Prostate gland (tissue), 2 donors: ENCODE data around the gene MS4A6A.

Experiments used
- POLR2A ChIP-seq: fragments of 450-650 bp; IDR thresholded peaks from one replicate; pipeline ENCODE4 v1.6.1; 2016; ENCODE audit warnings: antibody characterized with exemption, mild to moderate bottlenecking
- POLR2AphosphoS5 ChIP-seq: sonication (generic); formaldehyde crosslinking; IDR thresholded peaks from one replicate; pipeline ENCODE4 v1.6.1; 2017; ENCODE audit warnings: antibody characterized with exemption
- TF ChIP-seq, protein P1 (sequence below), 4 experiments: fragments of 200-600 bp in 2 of 4; fragments of 450-650 bp in 2 of 4; sonication (generic) in 2 of 4; IDR thresholded peaks; 1 replicate in 3 of 4; 2 replicates in 1 of 4; pipeline ENCODE4 v1.5.1; 2016 to 2019; ENCODE audit warnings: antibody characterized with exemption in 4 of 4, mild to moderate bottlenecking in 2 of 4, moderate library complexity in 2 of 4

DNA sequence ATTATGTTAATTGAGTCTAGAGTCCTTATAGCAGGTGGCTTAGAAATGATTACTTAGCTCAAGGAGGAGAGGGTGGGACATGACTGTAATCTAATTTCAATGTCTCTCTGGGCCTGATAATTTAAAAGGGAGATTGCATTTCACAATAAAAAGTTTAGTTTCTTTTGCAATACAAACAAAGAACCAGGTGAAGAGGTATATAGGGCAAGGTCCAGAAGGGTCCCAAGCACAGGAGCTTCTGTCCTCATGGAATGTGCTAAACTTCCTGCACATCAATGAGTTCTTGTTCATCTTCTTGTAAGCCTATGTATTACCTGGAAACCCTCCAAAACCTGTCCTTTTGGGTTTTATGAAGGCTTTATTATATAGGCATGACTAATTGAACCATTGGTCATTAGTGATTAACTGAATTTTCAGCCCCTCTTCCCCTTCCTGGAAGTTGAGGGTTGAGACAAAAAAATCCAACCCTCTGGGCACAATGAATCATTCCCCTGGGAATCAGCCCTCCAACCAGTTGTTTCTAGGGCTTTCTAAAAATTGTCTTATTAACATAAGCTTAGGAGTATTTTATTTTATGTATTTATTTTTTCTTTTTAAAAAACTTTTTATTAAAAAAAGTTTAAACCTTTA lies 56.8 kb downstream of the MS4A6A start:
- TF ChIP-seq, protein P1, sequence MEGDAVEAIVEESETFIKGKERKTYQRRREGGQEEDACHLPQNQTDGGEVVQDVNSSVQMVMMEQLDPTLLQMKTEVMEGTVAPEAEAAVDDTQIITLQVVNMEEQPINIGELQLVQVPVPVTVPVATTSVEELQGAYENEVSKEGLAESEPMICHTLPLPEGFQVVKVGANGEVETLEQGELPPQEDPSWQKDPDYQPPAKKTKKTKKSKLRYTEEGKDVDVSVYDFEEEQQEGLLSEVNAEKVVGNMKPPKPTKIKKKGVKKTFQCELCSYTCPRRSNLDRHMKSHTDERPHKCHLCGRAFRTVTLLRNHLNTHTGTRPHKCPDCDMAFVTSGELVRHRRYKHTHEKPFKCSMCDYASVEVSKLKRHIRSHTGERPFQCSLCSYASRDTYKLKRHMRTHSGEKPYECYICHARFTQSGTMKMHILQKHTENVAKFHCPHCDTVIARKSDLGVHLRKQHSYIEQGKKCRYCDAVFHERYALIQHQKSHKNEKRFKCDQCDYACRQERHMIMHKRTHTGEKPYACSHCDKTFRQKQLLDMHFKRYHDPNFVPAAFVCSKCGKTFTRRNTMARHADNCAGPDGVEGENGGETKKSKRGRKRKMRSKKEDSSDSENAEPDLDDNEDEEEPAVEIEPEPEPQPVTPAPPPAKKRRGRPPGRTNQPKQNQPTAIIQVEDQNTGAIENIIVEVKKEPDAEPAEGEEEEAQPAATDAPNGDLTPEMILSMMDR (IDR thresholded peaks at IDR 0.05), result no peak
- TF ChIP-seq POLR2A (no peak), POLR2AphosphoS5 (no peak)
